Cardiac muscle cell (in vitro differentiated cells and primary cell): ENCODE results near the gene CFAP161. TPM values are rescaled to one million over a fixed set of nuclear protein-coding genes. Genes with fewer than 3 reads are reported as not detected.

Experiments
- DNase-seq, 2 donors: peaks; one replicate each; pipeline versions ENCODE4 v3.0.0 to v3.0.0-alpha.2; 2010 to 2017; ENCODE audit warnings: low read depth in 1 of 2, low spot score in 1 of 2
- H3K27ac ChIP-seq: fragments of 200-600 bp; sonication (generic); 2 replicates; pipeline ENCODE4 v1.5.1; 2016
- H3K27me3 ChIP-seq: fragments of 200-600 bp; sonication (generic); 2 replicates; pipeline ENCODE4 v1.6.0; 2016; ENCODE audit warnings: control low read depth
- H3K36me3 ChIP-seq: fragments of 200-600 bp; sonication (generic); 2 replicates; pipeline ENCODE4 v1.5.1; 2016; ENCODE audit warnings: control low read depth
- H3K4me1 ChIP-seq: fragments of 200-600 bp; sonication (generic); 2 replicates; pipeline ENCODE4 v1.8.1; 2017; ENCODE audit warnings: low read depth, mild to moderate bottlenecking, mixed run types
- H3K4me3 ChIP-seq: fragments of 200-600 bp; sonication (generic); 2 replicates; pipeline ENCODE4 v1.5.1; 2016; ENCODE audit warnings: mild to moderate bottlenecking
- H3K9me3 ChIP-seq: fragments of 200-600 bp; sonication (generic); 2 replicates; pipeline ENCODE4 v1.5.1; 2017; ENCODE audit warnings: low read depth, mild to moderate bottlenecking, control low read depth
- CTCF ChIP-seq: IDR thresholded peaks from 2 replicates; pipeline ENCODE4 v1.5.1; 2012; ENCODE audit warnings: low read depth, mild to moderate bottlenecking, low read length
- polyA plus RNA-seq: library from polyadenylated mRNA; unstranded; fragments of >200 nt; fragmentation: Nextera tagmentation; extraction: Ambion mirVana; gene quantifications from 2 replicates; pipeline ENCODE4 v1.2.1, GENCODE V29; 2016
- total RNA-seq: library from RNA; depleted of rRNA; stranded (reverse); fragments of >200 nt; gene quantifications from 2 replicates; pipeline ENCODE4 v1.2.3, GENCODE V29; 2016

Gene CFAP161
- total and polyA plus RNA-seq, 2 experiments from 2014 or later, result not detected

GRCh38 chr15:81152339-81152738 is 18.3 kb downstream of the CFAP161 start:
- H3K27ac ChIP-seq, result no peak overlapping the region
- no peaks in the 10 kb centered on the region for H3K27me3 ChIP-seq
- no peak for TF ChIP-seq CTCF
- no peaks in the 10 kb centered on the region for H3K9me3 ChIP-seq
- no peak overlapping the region for H3K4me3 ChIP-seq
- no peaks in the 10 kb centered on the region for H3K36me3 ChIP-seq
- no peak for DNase-seq
- no peaks in the 10 kb centered on the region for H3K4me1 ChIP-seq

DNA sequence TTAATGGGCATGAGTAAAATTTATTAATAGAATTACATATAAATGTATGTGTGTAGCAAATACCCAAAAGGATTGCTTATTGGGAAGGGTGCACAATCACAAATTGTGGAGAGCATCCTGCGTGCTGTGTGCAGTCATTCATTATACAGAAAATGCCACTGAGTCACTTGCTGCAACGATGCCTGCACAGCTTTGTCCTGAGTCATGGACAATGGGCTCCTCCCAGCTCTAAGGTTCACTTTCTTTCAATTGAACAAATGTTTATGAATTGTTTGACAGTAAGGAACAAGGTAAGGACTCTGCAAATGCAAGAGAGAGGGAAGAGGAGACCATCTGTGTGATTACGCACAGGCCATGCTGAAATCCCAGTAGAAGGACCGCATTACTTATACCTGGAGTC is 18.7 kb downstream of the CFAP161 start:
- no peaks in the 10 kb centered on the region for H3K27me3 ChIP-seq
- no peaks in the 10 kb centered on the region for H3K9me3 ChIP-seq
- no peak for DNase-seq
- TF ChIP-seq CTCF, result no peak
- H3K4me1 ChIP-seq, result no peaks in the 10 kb centered on the region
- H3K36me3 ChIP-seq, result no peaks in the 10 kb centered on the region
- H3K4me3 ChIP-seq, result no peak overlapping the region
- no peak overlapping the region for H3K27ac ChIP-seq

GRCh38 chr15:81155375-81156218 is 21.5 kb downstream of the CFAP161 start:
- peak; percentile 50 to 84 for DNase-seq
- H3K27me3 ChIP-seq, result no peaks in the 10 kb centered on the region
- no peaks in the 10 kb centered on the region for H3K4me1 ChIP-seq
- no peaks in the 10 kb centered on the region for H3K36me3 ChIP-seq
- no peaks in the 10 kb centered on the region for H3K9me3 ChIP-seq
- TF ChIP-seq CTCF, result peak; percentile 69
- H3K4me3 ChIP-seq, result no peak overlapping the region
- H3K27ac ChIP-seq, result no peak overlapping the region

GRCh38 chr15:81156324-81156723 is 22.3 kb downstream of the CFAP161 start:
- Histone ChIP-seq H3K9me3 (no peaks in the 10 kb centered on the region), H3K36me3 (no peaks in the 10 kb centered on the region), H3K27me3 (no peaks in the 10 kb centered on the region), H3K4me1 (no peaks in the 10 kb centered on the region), H3K4me3 (no peak overlapping the region), H3K27ac (no peak overlapping the region)
- no peak for TF ChIP-seq CTCF
- no peak for DNase-seq

DNA sequence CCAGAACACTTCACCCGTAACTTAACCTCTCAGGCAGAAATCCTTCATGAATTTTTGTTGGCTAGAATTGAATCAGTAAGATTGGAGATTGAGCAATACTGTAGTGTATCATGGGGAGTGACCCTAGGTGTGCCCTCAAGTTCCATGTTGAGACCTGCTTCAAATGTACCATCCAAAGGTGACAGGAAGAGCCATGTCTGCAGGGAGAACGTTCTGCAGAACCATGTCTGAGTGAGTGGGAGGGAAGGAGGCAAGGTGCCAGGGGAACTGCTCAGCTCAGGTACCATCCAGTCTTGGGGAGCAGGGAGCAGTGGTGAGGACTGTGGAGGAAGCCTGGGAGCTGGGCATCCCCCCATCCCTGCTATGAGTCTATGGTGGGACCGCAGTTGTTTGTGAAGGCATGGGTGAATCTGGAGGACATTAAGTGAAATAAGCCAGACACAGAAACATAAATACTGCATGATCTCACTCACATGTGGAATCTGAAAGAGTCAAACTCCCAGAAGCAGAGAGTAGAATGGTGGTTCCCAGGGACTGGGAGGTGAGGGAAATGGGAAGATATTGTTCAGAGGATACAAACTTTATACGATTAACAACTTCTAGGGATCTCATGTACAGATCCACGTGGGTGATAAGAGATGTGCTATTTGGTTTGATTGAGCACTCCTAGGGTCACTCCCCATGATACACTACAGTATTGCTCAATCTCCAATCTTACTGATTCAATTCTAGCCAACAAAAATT is 23.3 kb downstream of the CFAP161 start:
- TF ChIP-seq CTCF, result no peak
- Histone ChIP-seq H3K36me3 (no peaks in the 10 kb centered on the region), H3K27me3 (no peaks in the 10 kb centered on the region), H3K27ac (no peak overlapping the region), H3K4me3 (no peak overlapping the region), H3K4me1 (no peaks in the 10 kb centered on the region), H3K9me3 (no peaks in the 10 kb centered on the region)
- no peak for DNase-seq
